PC-9 (cell line): ENCODE data around the gene CARHSP1. TPM values are rescaled to one million over a fixed set of nuclear protein-coding genes. Genes with fewer than 3 reads are reported as not detected.

ENCODE experiments used
- BruUV-seq: library from RNA; stranded (reverse); fragments of 400-500 nt; replicated peaks from 2 replicates; lab custom pipeline; 2021; lab: Mats Ljungman, UMichigan
- CTCF ChIA-PET: fragments of 300-600 bp; sonication (Branson Sonifier 250); formaldehyde crosslinking; loops from one replicate; lab custom pipeline; 2022; ENCODE audit warnings: antibody characterized with exemption; lab: Charles Lee
- POLR2A ChIA-PET: fragments of 300-600 bp; sonication (Branson Sonifier 250); formaldehyde crosslinking; loops from one replicate; lab custom pipeline; 2022; ENCODE audit warnings: antibody characterized with exemption; ENCODE audit not compliant: unreplicated experiment; lab: Charles Lee
- DNase-seq, 2 experiments: peaks; one replicate each; pipeline versions ENCODE4 v3.0.0 to v3.0.0-alpha.2; 2015 to 2022; ENCODE audit warnings: mixed read lengths in 1 of 2
- H2AFZ ChIP-seq: fragments of 200-600 bp; sonication (generic); 2 replicates; pipeline ENCODE4 v1.8.1; 2017; ENCODE audit warnings: antibody characterized with exemption
- H3F3A ChIP-seq: fragments of 200-600 bp; sonication (generic); 2 replicates; pipeline ENCODE4 v1.8.1; 2017; ENCODE audit warnings: antibody characterized with exemption, mild to moderate bottlenecking, low read depth; ENCODE audit not compliant: insufficient read depth
- H3K27ac ChIP-seq: fragments of 200-600 bp; sonication (generic); 2 replicates; pipeline ENCODE4 v1.6.1; 2016; ENCODE audit warnings: mixed run types
- H3K27me3 ChIP-seq: fragments of 200-600 bp; sonication (generic); 2 replicates; pipeline ENCODE4 v1.6.1; 2016; ENCODE audit warnings: low read depth, mixed run types; ENCODE audit not compliant: insufficient read depth
- H3K36me3 ChIP-seq: fragments of 200-600 bp; sonication (generic); 2 replicates; pipeline ENCODE4 v1.6.1; 2016; ENCODE audit warnings: low read depth, mixed run types
- H3K4me1 ChIP-seq: fragments of 200-600 bp; sonication (generic); replicated peaks from 2 replicates; pipeline ENCODE4 v1.6.1; 2016; ENCODE audit warnings: mixed run types; ENCODE audit not compliant: insufficient read depth
- H3K4me2 ChIP-seq: fragments of 200-600 bp; sonication (generic); 2 replicates; pipeline ENCODE4 v1.6.1; 2017; ENCODE audit warnings: mixed run types
- H3K4me3 ChIP-seq: fragments of 200-600 bp; sonication (generic); 2 replicates; pipeline ENCODE4 v1.6.1; 2016; ENCODE audit warnings: mixed run types
- H3K79me2 ChIP-seq: fragments of 200-600 bp; sonication (generic); 2 replicates; pipeline ENCODE4 v1.6.1; 2017; ENCODE audit warnings: low read depth, mixed run types
- H3K9me2 ChIP-seq: fragments of 200-600 bp; sonication (generic); 2 replicates; pipeline ENCODE4 v1.8.1; 2017; ENCODE audit warnings: mild to moderate bottlenecking; ENCODE audit not compliant: insufficient read depth
- H3K9me3 ChIP-seq: fragments of 200-600 bp; sonication (generic); 2 replicates; pipeline ENCODE4 v1.8.1; 2016; ENCODE audit warnings: low read depth; ENCODE audit not compliant: insufficient read depth
- H4K20me1 ChIP-seq: fragments of 200-600 bp; sonication (generic); 2 replicates; pipeline ENCODE4 v1.8.1; 2017; ENCODE audit not compliant: insufficient read depth
- CTCF ChIP-seq: fragments of 200-600 bp; sonication (generic); conservative IDR thresholded peaks from 2 replicates; pipeline ENCODE4 v1.6.1; 2017; ENCODE audit warnings: mixed run types, antibody characterized with exemption, mild to moderate bottlenecking, moderate library complexity
- EZH2 ChIP-seq: fragments of 200-600 bp; sonication (generic); IDR thresholded peaks from 2 replicates; pipeline ENCODE4 v1.8.0; 2017; ENCODE audit warnings: antibody characterized with exemption, low read depth
- intact Hi-C: fragments of 100-400 bp; cut with micrococcal nuclease; formaldehyde crosslinking; loops from one replicate; pipeline ENCODE4 v1.10.0; 2022; ENCODE audit not compliant: unreplicated experiment
- total RNA-seq: library from RNA; stranded (reverse); gene quantifications from 2 replicates; pipeline ENCODE4 v1.2.3, GENCODE V29; 2021

Gene CARHSP1
- total RNA-seq, 1 experiment from 2014 or later = 179 TPM

- CTCF ChIA-PET = interaction anchor here (0.9 kb wide), 1 partner anchor 59 kb away, joined by 5 read pairs; no protein-coding TSS in a partner anchor
- POLR2A ChIA-PET = no interaction called here
- intact Hi-C loops = no loop called here
Observed at GRCh38 chr16:8899709-8900317, 31.0 kb upstream of the CARHSP1 start.

GRCh38 chr16:8898660-8899318, 30.0 kb upstream of the CARHSP1 start:
- no peak for DNase-seq
- Histone ChIP-seq H3K36me3 (peaks cover 48% of the 10 kb centered on the region), H4K20me1 (peaks cover 16% of the 10 kb centered on the region), H3K9me3 (no peaks in the 10 kb centered on the region), H3K79me2 (no peaks in the 10 kb centered on the region), H2AFZ (no peak overlapping the region), H3K4me1 (no peaks in the 10 kb centered on the region), H3F3A (peaks cover 28% of the 10 kb centered on the region; the same call in 1 of the 2 replicates), H3K4me2 (no peak overlapping the region), H3K27me3 (no peaks in the 10 kb centered on the region), H3K4me3 (no peak overlapping the region), H3K9me2 (no peaks in the 10 kb centered on the region), H3K27ac (no peak overlapping the region)
- POLR2A ChIA-PET = no interaction called here
- intact Hi-C loops = no loop called here
- CTCF ChIA-PET = interaction anchor here (0.9 kb wide), 1 partner anchor 60 kb away, joined by 5 read pairs; no protein-coding TSS in a partner anchor
- no peak for TF ChIP-seq EZH2
- no peak for TF ChIP-seq CTCF
- no TSS peak for BruUV-seq

More at GRCh38 chr16:8899709-8900317, 31.0 kb upstream of the CARHSP1 start:
- peaks cover 14% of the 10 kb centered on the region for H4K20me1 ChIP-seq
- no peaks in the 10 kb centered on the region for H3K27me3 ChIP-seq
- no peak for DNase-seq
- no peak overlapping the region for H3K4me2 ChIP-seq
- no TSS peak for BruUV-seq
- TF ChIP-seq CTCF (no peak), EZH2 (no peak)
- no peaks in the 10 kb centered on the region for H3K9me2 ChIP-seq
- no peaks in the 10 kb centered on the region for H3K9me3 ChIP-seq
- no peak overlapping the region for H3K4me3 ChIP-seq
- peaks cover 47% of the 10 kb centered on the region for H3K36me3 ChIP-seq
- no peaks in the 10 kb centered on the region for H3K79me2 ChIP-seq
- no peak overlapping the region for H2AFZ ChIP-seq
- no peaks in the 10 kb centered on the region for H3K4me1 ChIP-seq
- no peak overlapping the region for H3K27ac ChIP-seq
- H3F3A ChIP-seq = peaks cover 23% of the 10 kb centered on the region; the same call in 1 of the 2 replicates

- peaks cover 16% of the 10 kb centered on the region for H4K20me1 ChIP-seq
- H3K4me2 ChIP-seq = no peak overlapping the region
- DNase-seq = no peak
- H2AFZ ChIP-seq = no peak overlapping the region
- no peaks in the 10 kb centered on the region for H3K4me1 ChIP-seq
- H3K9me3 ChIP-seq = no peaks in the 10 kb centered on the region
- intact Hi-C loops = no loop called here
- no peak overlapping the region for H3K4me3 ChIP-seq
- H3F3A ChIP-seq = peaks cover 22% of the 10 kb centered on the region; the same call in 1 of the 2 replicates
- POLR2A ChIA-PET = no interaction called here
- BruUV-seq = no TSS peak
- H3K27ac ChIP-seq = no peak overlapping the region
- no peaks in the 10 kb centered on the region for H3K79me2 ChIP-seq
- TF ChIP-seq CTCF = no peak
- TF ChIP-seq EZH2 = no peak
- H3K27me3 ChIP-seq = no peaks in the 10 kb centered on the region
- H3K36me3 ChIP-seq = peaks cover 30% of the 10 kb centered on the region
- CTCF ChIA-PET = interaction anchor here (0.7 kb wide), 1 partner anchor 1620 kb away, joined by 3 read pairs; no protein-coding TSS in a partner anchor
- H3K9me2 ChIP-seq = no peaks in the 10 kb centered on the region
Observed at GRCh38 chr16:8894736-8895334, 26.0 kb upstream of the CARHSP1 start.
